ENCODE results near the gene PLEKHN1.

The PLEKHN1 gene

GRCh38 chr1:931380-932172, 34.7 kb upstream of the PLEKHN1 start (continued):
- TF ChIP-seq ZBTB11 (tag by site-specific recombination; conservative IDR thresholded peaks at IDR 0.05; ENCODE audit: low read depth) (no peak), WT1 (tag by site-specific recombination; IDR thresholded peaks at IDR 0.05) (no peak; the same call in 1 of the 2 replicates), GLI4 (tag by site-specific recombination; IDR thresholded peaks at IDR 0.05) (no peak), OSR2 (tag by site-specific recombination; IDR thresholded peaks at IDR 0.05) (peak; percentile 73), ZNF274 (IDR thresholded peaks at IDR 0.05; ENCODE audit: low read length) (no peak), ZNF274 (tag by site-specific recombination; IDR thresholded peaks at IDR 0.05; ENCODE audit: borderline replicate concordance) (no peak), ZNF529 (tag by site-specific recombination; IDR thresholded peaks at IDR 0.05; ENCODE audit: insufficient replicate concordance) (no peak), ZNF548 (tag by site-specific recombination; IDR thresholded peaks at IDR 0.05) (no peak), ZFP69B (tag by site-specific recombination; IDR thresholded peaks at IDR 0.05) (0 out of 2 replicates have a peak, but pooled peaks have one; percentile 11), ZNF518A (tag by site-specific recombination; conservative IDR thresholded peaks at IDR 0.05; ENCODE audit: low read depth) (no peak), HOXA7 (CRISPR knock-in tag; IDR thresholded peaks at IDR 0.05; ENCODE audit: borderline replicate concordance) (no peak), KLF16 (tag by site-specific recombination; IDR thresholded peaks at IDR 0.05) (no peak), ZNF549 (tag by site-specific recombination; IDR thresholded peaks at IDR 0.05) (no peak), ZNF791 (tag by site-specific recombination; IDR thresholded peaks at IDR 0.05) (no peak), ZNF404 (tag by site-specific recombination; IDR thresholded peaks at IDR 0.05) (no peak), CTCF (tag by site-specific recombination; IDR thresholded peaks at IDR 0.05) (peak; percentile 54; the same call in 1 of the 2 replicates), ZNF221 (tag by site-specific recombination; IDR thresholded peaks at IDR 0.05; ENCODE audit: borderline replicate concordance) (peak; percentile 16; the same call in 1 of the 2 replicates), ZNF544 (tag by site-specific recombination; IDR thresholded peaks at IDR 0.05) (no peak), ZNF776 (tag by site-specific recombination; IDR thresholded peaks at IDR 0.05; ENCODE audit: borderline replicate concordance) (no peak), ZNF174 (tag by site-specific recombination; IDR thresholded peaks at IDR 0.05) (no peak), ZNF510 (tag by site-specific recombination; IDR thresholded peaks at IDR 0.05; ENCODE audit: insufficient replicate concordance) (no peak)
- TF ChIP-seq, protein P1, sequence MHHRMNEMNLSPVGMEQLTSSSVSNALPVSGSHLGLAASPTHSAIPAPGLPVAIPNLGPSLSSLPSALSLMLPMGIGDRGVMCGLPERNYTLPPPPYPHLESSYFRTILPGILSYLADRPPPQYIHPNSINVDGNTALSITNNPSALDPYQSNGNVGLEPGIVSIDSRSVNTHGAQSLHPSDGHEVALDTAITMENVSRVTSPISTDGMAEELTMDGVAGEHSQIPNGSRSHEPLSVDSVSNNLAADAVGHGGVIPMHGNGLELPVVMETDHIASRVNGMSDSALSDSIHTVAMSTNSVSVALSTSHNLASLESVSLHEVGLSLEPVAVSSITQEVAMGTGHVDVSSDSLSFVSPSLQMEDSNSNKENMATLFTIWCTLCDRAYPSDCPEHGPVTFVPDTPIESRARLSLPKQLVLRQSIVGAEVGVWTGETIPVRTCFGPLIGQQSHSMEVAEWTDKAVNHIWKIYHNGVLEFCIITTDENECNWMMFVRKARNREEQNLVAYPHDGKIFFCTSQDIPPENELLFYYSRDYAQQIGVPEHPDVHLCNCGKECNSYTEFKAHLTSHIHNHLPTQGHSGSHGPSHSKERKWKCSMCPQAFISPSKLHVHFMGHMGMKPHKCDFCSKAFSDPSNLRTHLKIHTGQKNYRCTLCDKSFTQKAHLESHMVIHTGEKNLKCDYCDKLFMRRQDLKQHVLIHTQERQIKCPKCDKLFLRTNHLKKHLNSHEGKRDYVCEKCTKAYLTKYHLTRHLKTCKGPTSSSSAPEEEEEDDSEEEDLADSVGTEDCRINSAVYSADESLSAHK (tag by site-specific recombination; IDR thresholded peaks at IDR 0.05) = no peak
- TF ChIP-seq, protein P2, sequence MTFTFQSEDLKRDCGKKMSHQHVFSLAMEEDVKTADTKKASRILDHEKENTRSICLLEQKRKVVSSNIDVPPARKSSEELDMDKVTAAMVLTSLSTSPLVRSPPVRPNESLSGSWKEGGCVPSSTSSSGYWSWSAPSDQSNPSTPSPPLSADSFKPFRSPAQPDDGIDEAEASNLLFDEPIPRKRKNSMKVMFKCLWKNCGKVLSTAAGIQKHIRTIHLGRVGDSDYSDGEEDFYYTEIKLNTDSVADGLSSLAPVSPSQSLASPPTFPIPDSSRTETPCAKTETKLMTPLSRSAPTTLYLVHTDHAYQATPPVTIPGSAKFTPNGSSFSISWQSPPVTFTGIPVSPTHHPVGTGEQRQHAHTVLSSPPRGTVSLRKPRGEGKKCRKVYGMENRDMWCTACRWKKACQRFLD (tag by site-specific recombination; IDR thresholded peaks at IDR 0.05) = no peak

Measured in HEK293 (cell line).